ENCODE measurements around the gene ADCY10.

- TF ChIP-seq CTCF (IDR thresholded peaks at IDR 0.05) (no peak), POLR2A (IDR thresholded peaks at IDR 0.05) (no peak)
Observed at GRCh38 chr1:167805041-167805556, 108.8 kb downstream of the ADCY10 start.
